ENCODE measurements around the gene FAM171A2.

Gene FAM171A2

GRCh38 chr17:44387804-44388203 is 24.2 kb upstream of the FAM171A2 start:
- H3K4me3 ChIP-seq (ENCODE audit: low read length): no peak overlapping the region
- no peak for DNase-seq (ENCODE audit: low read depth)
- TF ChIP-seq, protein P1, sequence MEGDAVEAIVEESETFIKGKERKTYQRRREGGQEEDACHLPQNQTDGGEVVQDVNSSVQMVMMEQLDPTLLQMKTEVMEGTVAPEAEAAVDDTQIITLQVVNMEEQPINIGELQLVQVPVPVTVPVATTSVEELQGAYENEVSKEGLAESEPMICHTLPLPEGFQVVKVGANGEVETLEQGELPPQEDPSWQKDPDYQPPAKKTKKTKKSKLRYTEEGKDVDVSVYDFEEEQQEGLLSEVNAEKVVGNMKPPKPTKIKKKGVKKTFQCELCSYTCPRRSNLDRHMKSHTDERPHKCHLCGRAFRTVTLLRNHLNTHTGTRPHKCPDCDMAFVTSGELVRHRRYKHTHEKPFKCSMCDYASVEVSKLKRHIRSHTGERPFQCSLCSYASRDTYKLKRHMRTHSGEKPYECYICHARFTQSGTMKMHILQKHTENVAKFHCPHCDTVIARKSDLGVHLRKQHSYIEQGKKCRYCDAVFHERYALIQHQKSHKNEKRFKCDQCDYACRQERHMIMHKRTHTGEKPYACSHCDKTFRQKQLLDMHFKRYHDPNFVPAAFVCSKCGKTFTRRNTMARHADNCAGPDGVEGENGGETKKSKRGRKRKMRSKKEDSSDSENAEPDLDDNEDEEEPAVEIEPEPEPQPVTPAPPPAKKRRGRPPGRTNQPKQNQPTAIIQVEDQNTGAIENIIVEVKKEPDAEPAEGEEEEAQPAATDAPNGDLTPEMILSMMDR (conservative IDR thresholded peaks at IDR 0.05; ENCODE audit: low read depth, low read length): no peak

- H3K4me3 ChIP-seq (ENCODE audit: low read length): peak overlapping the region; percentile 61
- no peak for DNase-seq (ENCODE audit: low read depth)
- TF ChIP-seq, protein P1 (conservative IDR thresholded peaks at IDR 0.05; ENCODE audit: low read depth, low read length): no peak
These were observed 22.5 kb upstream of the FAM171A2 start for GRCh38 chr17:44386182-44386525.

GRCh38 chr17:44385287-44386181 is 21.9 kb upstream of the FAM171A2 start:
- DNase-seq (ENCODE audit: low read depth): no peak
- peak overlapping the region; percentile 61 for H3K4me3 ChIP-seq (ENCODE audit: low read length)
- TF ChIP-seq, protein P1 (conservative IDR thresholded peaks at IDR 0.05; ENCODE audit: low read depth, low read length): peak; percentile 23

DNA sequence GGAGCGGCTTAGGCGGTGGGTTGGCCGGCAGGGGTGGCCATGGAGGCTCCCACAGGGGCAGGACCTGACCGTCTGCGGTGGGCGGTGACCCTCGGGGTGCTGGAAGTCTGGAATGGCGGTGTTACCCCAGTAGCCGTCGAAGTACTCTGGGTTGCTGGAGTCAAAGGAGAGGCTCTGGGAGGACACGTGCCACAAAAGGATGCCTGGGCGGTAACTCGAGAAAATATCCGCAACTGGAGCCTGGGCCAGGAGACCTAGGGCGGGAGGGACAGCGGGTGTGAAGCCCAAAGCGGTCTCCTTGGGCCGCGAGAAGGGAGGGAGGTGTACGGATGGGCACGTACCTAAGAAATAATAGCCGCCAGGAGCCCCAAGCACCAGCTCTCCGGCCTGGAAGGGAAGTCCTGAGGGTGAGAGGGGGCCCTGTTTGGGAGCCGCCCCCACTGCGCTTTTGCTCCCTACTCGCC is 21.2 kb upstream of the FAM171A2 start:
- H3K4me3 ChIP-seq (ENCODE audit: low read length): peak overlapping the region; percentile 61
- TF ChIP-seq, protein P1 (conservative IDR thresholded peaks at IDR 0.05; ENCODE audit: low read depth, low read length): no peak
- DNase-seq (ENCODE audit: low read depth): no peak

DNA sequence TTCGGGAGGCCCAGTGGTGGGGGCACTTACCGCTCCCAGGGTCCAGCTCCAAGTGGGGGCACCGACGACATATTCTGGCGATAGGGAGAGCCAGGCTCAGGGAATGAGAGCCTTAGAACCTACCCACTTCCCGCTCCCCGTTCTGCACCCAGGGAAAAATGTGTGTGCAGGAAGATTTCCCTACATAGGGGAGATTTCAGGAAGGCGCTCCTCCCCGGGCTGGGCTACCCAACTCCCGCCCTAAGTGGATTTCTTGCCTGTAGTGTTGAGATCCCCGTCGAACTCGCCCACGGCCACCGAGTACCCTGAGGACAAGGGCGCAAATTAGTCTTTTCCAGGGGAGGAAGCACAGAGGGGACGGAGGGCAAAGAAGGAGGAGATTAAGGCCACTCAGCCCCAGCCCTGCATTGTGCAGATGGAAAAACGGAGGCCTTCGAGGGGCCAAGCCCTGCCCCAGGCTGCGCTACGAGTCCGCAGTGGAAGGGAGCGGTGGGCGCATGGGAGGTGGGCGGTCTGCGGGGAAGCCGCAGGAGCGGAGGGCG is 20.7 kb upstream of the FAM171A2 start:
- no peak for DNase-seq (ENCODE audit: low read depth)
- TF ChIP-seq, protein P1 (conservative IDR thresholded peaks at IDR 0.05; ENCODE audit: low read depth, low read length): no peak
- no peak overlapping the region for H3K4me3 ChIP-seq (ENCODE audit: low read length)

DNA sequence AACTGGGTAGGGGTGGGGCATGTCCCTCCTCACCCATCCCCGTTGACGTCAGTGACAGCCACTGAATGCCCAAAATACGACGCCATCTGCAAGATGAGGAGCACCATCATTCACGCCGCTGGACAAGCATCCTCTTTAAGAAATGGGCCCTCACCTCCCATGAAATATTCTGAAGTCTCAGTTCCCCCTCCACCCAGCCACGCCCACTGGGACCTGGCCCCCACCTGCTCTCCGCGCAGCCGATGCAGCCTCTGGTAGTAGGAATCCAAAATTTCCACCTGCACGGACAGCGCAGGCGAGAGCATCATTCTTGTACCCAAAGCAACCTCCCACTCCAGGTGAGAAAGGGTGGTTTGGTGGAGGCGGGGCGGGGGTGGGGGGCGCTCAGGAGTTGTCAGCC is 20.2 kb upstream of the FAM171A2 start:
- no peak overlapping the region for H3K4me3 ChIP-seq (ENCODE audit: low read length)
- TF ChIP-seq, protein P1 (conservative IDR thresholded peaks at IDR 0.05; ENCODE audit: low read depth, low read length): no peak
- no peak for DNase-seq (ENCODE audit: low read depth)

DNA sequence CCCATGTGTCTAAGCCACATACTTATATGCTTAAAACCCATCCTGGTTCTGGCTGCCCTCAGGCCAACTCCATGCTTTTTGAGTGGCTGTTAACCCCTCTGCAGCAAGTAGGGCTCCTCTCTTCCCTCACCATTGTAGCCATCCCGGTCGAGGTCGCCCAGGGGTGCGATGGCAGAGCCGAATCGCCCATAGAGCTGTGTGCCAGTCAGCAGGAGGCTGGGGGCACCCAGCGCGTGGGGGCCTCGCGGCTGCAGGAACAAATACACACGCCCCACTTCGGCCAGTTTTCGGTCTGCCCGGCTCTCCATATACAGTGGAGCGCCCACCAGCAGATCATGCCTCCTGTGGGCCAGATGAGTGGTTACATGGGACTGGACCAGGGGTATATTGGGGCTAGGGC is 19.7 kb upstream of the FAM171A2 start:
- TF ChIP-seq, protein P1 (conservative IDR thresholded peaks at IDR 0.05; ENCODE audit: low read depth, low read length): no peak
- no peak overlapping the region for H3K4me3 ChIP-seq (ENCODE audit: low read length)
- DNase-seq (ENCODE audit: low read depth): no peak

All from retinal pigment epithelial cell (primary cell).